ENCODE data around the gene EYS.

Gene EYS

DNA sequence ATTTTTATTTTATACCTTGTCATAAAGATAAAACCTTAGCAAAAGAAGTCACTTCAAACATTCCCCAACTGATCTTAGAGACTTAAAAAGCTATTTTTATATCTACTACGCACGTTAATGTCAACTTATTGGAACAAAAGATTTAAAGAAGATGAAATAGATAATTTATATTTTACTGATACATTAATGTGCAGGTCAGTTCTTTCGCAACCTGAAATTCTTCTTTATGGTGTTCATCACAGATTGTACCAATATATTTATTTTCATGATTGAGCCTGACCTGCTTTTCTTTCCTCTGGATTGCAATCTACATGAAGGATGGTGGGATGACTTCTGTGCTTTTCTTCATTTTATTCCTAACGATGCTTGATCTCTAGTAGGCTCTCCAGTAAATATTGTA lies 1475.1 kb downstream of the EYS start:
- TF ChIP-seq FOXP2 (optimal IDR thresholded peaks at IDR 0.05; ENCODE audit: control extremely low read depth, extremely low read length, insufficient read depth) (no peak), EZH2 (IDR thresholded peaks at IDR 0.05) (no peak), POLR2AphosphoS5 (IDR thresholded peaks at IDR 0.05; ENCODE audit: borderline replicate concordance, low read depth, low read length) (no peak)
- no peaks in the 10 kb centered on the region for H3K9me3 ChIP-seq (ENCODE audit: low read depth, low read length)
- DNase-seq (ENCODE audit: low read depth, low spot score), result no peak
- H3K36me3 ChIP-seq (ENCODE audit: insufficient read depth, low read length), result no peaks in the 10 kb centered on the region
- no peak overlapping the region for H3K4me3 ChIP-seq
- H3K9ac ChIP-seq (ENCODE audit: insufficient read length), result no peak overlapping the region
- H3K27ac ChIP-seq, result no peak overlapping the region

DNA sequence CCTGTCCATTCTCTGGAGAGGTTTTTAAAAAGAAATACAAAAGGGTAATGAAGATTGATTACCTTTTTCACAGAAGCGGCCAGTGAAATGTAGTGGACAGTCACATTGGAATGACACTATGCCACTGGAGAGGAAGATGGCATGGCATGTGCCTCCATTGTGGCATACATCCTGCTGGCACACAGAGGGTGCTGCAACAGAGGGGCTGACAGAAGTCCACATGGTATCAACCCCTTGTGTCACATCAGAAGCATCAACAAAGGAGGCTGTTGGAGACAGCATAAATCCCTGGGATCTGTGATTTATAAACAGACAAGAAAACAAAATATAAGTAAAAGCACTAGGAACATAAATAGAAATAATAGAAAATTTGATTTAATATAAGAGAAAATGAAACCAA lies 1476.5 kb downstream of the EYS start:
- no peak overlapping the region for H3K4me3 ChIP-seq
- H3K9ac ChIP-seq (ENCODE audit: insufficient read length), result no peak overlapping the region
- DNase-seq (ENCODE audit: low read depth, low spot score), result no peak
- H3K27ac ChIP-seq, result no peak overlapping the region
- H3K9me3 ChIP-seq (ENCODE audit: low read depth, low read length), result no peaks in the 10 kb centered on the region
- TF ChIP-seq POLR2AphosphoS5 (IDR thresholded peaks at IDR 0.05; ENCODE audit: borderline replicate concordance, low read depth, low read length) (no peak), EZH2 (IDR thresholded peaks at IDR 0.05) (no peak), FOXP2 (optimal IDR thresholded peaks at IDR 0.05; ENCODE audit: control extremely low read depth, extremely low read length, insufficient read depth) (no peak)
- no peaks in the 10 kb centered on the region for H3K36me3 ChIP-seq (ENCODE audit: insufficient read depth, low read length)

DNA sequence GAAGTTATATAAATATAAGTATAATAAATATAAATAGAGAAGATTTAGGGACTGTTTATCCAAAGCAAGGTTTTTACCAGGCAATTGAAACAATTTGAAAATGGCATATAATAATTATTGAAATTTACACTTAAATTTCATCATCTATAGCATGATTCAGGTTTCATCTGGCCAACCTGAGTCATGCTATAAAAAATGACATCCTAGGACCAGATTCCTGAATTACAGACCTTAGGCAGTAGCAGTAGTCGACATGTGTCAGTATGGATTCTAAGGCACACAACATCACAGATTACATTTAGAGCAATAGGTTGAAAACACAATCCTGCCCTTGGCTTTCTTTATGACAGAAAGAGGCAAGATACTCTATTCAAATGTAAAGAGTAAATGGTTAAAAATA lies 1479.2 kb downstream of the EYS start:
- Histone ChIP-seq H3K36me3 (ENCODE audit: insufficient read depth, low read length) (no peaks in the 10 kb centered on the region), H3K9ac (ENCODE audit: insufficient read length) (no peak overlapping the region), H3K4me3 (no peak overlapping the region), H3K9me3 (ENCODE audit: low read depth, low read length) (no peaks in the 10 kb centered on the region), H3K27ac (no peak overlapping the region)
- DNase-seq (ENCODE audit: low read depth, low spot score), result no peak
- TF ChIP-seq POLR2AphosphoS5 (IDR thresholded peaks at IDR 0.05; ENCODE audit: borderline replicate concordance, low read depth, low read length) (no peak), FOXP2 (optimal IDR thresholded peaks at IDR 0.05; ENCODE audit: control extremely low read depth, extremely low read length, insufficient read depth) (no peak), EZH2 (IDR thresholded peaks at IDR 0.05) (no peak)

DNA sequence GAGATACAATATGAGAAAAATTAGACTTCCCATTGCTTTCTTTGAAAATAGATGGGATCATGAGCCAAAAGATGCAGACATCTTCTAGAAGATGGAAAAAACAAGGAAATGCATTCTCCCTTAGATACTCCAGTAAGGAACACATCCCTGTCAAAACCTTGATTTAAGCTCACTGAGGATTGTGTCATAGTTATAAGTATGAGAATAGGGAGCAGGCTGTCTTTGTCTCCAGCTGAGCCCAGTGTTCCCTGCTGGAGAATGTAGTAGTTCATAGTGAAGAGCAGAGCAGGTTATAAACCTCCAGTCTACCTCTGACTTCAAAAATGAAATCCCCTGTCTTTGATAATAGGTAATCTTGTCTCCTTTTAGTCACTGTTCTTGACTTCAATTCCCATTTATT lies 1481.5 kb downstream of the EYS start:
- TF ChIP-seq EZH2 (IDR thresholded peaks at IDR 0.05), result no peak
- TF ChIP-seq FOXP2 (optimal IDR thresholded peaks at IDR 0.05; ENCODE audit: control extremely low read depth, extremely low read length, insufficient read depth), result no peak
- no peak for TF ChIP-seq POLR2AphosphoS5 (IDR thresholded peaks at IDR 0.05; ENCODE audit: borderline replicate concordance, low read depth, low read length)
- Histone ChIP-seq H3K9ac (ENCODE audit: insufficient read length) (no peak overlapping the region), H3K27ac (no peak overlapping the region), H3K4me3 (no peak overlapping the region), H3K36me3 (ENCODE audit: insufficient read depth, low read length) (no peaks in the 10 kb centered on the region), H3K9me3 (ENCODE audit: low read depth, low read length) (no peaks in the 10 kb centered on the region)
- no peak for DNase-seq (ENCODE audit: low read depth, low spot score)

DNA sequence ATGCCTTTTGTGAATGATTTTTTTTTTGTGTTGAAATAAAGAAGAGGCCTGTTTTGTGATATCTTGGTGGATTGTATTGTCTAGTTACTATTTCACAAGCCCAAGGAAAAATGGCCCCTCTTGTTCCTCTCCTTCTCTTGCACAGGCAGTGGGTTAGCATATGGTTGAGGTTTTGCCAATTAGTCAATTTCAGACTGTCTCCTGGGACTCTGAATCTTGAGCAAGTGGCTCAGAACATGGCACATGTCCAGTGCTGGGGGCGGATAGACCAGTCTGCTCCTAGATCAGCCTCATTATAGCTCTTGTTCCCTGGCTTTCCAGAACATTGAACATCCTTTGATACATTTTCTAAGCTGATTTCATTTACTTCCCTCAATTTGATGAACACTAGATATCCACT lies 1482.2 kb downstream of the EYS start:
- Histone ChIP-seq H3K9me3 (ENCODE audit: low read depth, low read length) (no peaks in the 10 kb centered on the region), H3K4me3 (no peak overlapping the region), H3K36me3 (ENCODE audit: insufficient read depth, low read length) (no peaks in the 10 kb centered on the region), H3K9ac (ENCODE audit: insufficient read length) (no peak overlapping the region), H3K27ac (no peak overlapping the region)
- DNase-seq (ENCODE audit: low read depth, low spot score), result no peak
- no peak for TF ChIP-seq EZH2 (IDR thresholded peaks at IDR 0.05)
- no peak for TF ChIP-seq POLR2AphosphoS5 (IDR thresholded peaks at IDR 0.05; ENCODE audit: borderline replicate concordance, low read depth, low read length)
- TF ChIP-seq FOXP2 (optimal IDR thresholded peaks at IDR 0.05; ENCODE audit: control extremely low read depth, extremely low read length, insufficient read depth), result no peak

DNA sequence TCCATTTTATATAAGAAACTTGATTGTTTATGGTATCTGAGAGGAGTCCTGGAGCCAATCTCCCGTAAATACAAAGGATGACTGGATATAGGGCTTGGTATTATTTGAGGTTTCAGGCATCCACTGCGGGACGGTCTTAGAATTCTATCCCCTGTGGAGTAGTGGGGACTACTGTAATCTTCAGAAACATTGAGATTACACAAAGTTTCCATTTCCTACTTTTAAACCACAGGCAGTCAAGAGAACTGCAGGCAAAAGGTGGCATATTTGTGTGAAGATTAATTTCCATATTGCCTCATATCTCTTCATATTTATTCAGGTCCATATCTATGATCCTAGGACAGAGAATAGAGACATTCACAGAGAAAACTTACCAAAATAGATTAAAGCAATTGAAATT lies 1485.2 kb downstream of the EYS start:
- Histone ChIP-seq H3K27ac (no peak overlapping the region), H3K4me3 (no peak overlapping the region), H3K36me3 (ENCODE audit: insufficient read depth, low read length) (no peaks in the 10 kb centered on the region), H3K9ac (ENCODE audit: insufficient read length) (no peak overlapping the region), H3K9me3 (ENCODE audit: low read depth, low read length) (no peaks in the 10 kb centered on the region)
- no peak for DNase-seq (ENCODE audit: low read depth, low spot score)
- TF ChIP-seq POLR2AphosphoS5 (IDR thresholded peaks at IDR 0.05; ENCODE audit: borderline replicate concordance, low read depth, low read length) (no peak), EZH2 (IDR thresholded peaks at IDR 0.05) (no peak), FOXP2 (optimal IDR thresholded peaks at IDR 0.05; ENCODE audit: control extremely low read depth, extremely low read length, insufficient read depth) (no peak)

DNA sequence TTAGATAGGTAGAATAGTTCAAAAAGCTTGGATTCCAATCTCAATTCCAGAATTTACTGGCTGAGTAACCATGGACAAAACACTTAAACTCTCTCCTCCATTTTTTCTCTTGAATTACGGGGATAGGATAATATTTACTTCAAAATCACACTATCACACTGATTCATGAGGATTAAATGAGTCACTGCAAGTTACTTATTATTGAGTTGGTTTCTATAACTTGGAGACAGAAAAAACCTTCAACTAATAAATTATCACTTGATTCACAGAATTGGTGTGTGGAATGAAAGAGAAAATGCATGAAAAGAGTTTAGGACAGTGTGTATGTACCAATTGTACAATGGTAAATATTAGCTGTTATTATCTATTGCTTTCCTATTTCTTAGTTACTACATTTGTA lies 1486.2 kb downstream of the EYS start:
- no peak overlapping the region for H3K9ac ChIP-seq (ENCODE audit: insufficient read length)
- no peak overlapping the region for H3K4me3 ChIP-seq
- H3K9me3 ChIP-seq (ENCODE audit: low read depth, low read length), result no peaks in the 10 kb centered on the region
- no peaks in the 10 kb centered on the region for H3K36me3 ChIP-seq (ENCODE audit: insufficient read depth, low read length)
- no peak overlapping the region for H3K27ac ChIP-seq
- DNase-seq (ENCODE audit: low read depth, low spot score), result no peak
- no peak for TF ChIP-seq FOXP2 (optimal IDR thresholded peaks at IDR 0.05; ENCODE audit: control extremely low read depth, extremely low read length, insufficient read depth)
- no peak for TF ChIP-seq POLR2AphosphoS5 (IDR thresholded peaks at IDR 0.05; ENCODE audit: borderline replicate concordance, low read depth, low read length)
- no peak for TF ChIP-seq EZH2 (IDR thresholded peaks at IDR 0.05)

DNA sequence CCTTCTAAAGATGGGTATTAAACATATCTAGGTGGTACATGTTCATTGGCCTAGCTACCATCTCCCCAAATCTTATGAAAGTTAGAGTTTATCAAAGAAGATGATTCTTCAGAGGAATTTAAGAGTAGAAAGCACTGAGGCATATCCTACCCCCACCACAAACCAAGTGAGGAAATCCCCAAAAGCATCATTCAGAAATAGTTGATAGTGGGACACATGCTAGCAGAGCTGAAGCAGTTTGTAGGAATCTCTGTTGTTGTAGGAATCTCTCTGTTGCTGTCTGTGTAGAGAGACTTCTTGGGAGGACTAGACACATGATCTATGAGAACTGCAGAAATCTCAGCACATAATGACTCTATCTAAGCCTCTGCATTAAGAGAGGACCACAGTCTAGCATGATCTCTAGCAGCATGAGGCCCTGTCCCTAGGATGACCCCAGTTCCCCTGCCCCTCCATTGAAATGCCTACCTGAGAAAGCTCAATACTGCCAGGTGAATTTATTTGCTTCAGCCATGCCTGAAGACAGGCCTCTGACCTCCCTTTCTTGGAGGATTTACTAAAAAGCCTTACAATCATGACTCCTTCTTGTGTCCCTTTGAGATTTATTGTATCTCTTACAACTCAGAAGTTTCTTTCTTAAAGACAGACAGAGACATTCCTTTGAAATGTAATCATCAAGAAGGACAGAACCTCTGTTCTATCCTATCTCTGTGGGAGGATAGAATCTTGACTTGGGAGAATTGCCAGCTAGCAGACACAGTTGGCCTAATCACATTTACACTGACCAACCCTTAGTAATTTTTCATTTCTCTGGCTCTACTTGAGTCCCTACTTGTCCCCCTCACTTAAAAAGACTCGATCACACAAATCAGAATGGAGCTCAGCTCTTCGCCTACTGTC lies 1489.1 kb downstream of the EYS start:
- H3K36me3 ChIP-seq (ENCODE audit: insufficient read depth, low read length), result no peaks in the 10 kb centered on the region
- no peak for DNase-seq (ENCODE audit: low read depth, low spot score)
- no peak for TF ChIP-seq EZH2 (IDR thresholded peaks at IDR 0.05)
- TF ChIP-seq POLR2AphosphoS5 (IDR thresholded peaks at IDR 0.05; ENCODE audit: borderline replicate concordance, low read depth, low read length), result no peak
- no peak for TF ChIP-seq FOXP2 (optimal IDR thresholded peaks at IDR 0.05; ENCODE audit: control extremely low read depth, extremely low read length, insufficient read depth)
- H3K9me3 ChIP-seq (ENCODE audit: low read depth, low read length), result no peaks in the 10 kb centered on the region
- no peak overlapping the region for H3K4me3 ChIP-seq
- no peak overlapping the region for H3K27ac ChIP-seq
- H3K9ac ChIP-seq (ENCODE audit: insufficient read length), result no peak overlapping the region

Data from SK-N-MC (cell line).